ENCODE results near the gene ZNF646. TPM values are rescaled to one million over a fixed set of nuclear protein-coding genes. Genes with fewer than 3 reads are reported as not detected.

The ZNF646 gene
- total RNA-seq, 2 experiments from 2014 or later = 18.6 to 19.9 TPM

- Mint-ChIP-seq H3K27me3 (no peaks in the 10 kb centered on the region), H3K36me3 (peaks cover 10% of the 10 kb centered on the region), H3K4me1 (ENCODE audit: low read depth) (peaks cover 18% of the 10 kb centered on the region), H3K4me3 (peak overlapping the region; percentile 80), H3K27ac (peak overlapping the region; percentile 90), H3K9me3 (no peaks in the 10 kb centered on the region)
- intact Hi-C loops (cut with micrococcal nuclease) = loop anchor here (2.0 to 5.0 kb wide), 2 partner anchors 36 to 74 kb away; partner anchors contain the start of gene STX4
- no peak for DNase-seq
- POLR2A ChIA-PET = interaction anchor here (1.3 to 2.7 kb wide), 3 partner anchors 11 to 73 kb away, joined by 3 to 9 read pairs (median 5); partner anchors contain the start of genes FUS and KAT8
- CTCF ChIA-PET = interaction anchor here (1.0 to 1.9 kb wide), 2 partner anchors 11 to 353 kb away, joined by 3 to 6 read pairs; partner anchors contain the start of gene KAT8
Measured at GRCh38 chr16:31106509-31107464, 32.6 kb downstream of the ZNF646 start.

GRCh38 chr16:31107465-31107867 lies 33.2 kb downstream of the ZNF646 start:
- Mint-ChIP-seq H3K36me3 (peaks cover 12% of the 10 kb centered on the region), H3K4me1 (ENCODE audit: low read depth) (peaks cover 18% of the 10 kb centered on the region), H3K4me3 (peak overlapping the region; percentile 80), H3K27me3 (no peaks in the 10 kb centered on the region), H3K27ac (peak overlapping the region; percentile 90), H3K9me3 (no peaks in the 10 kb centered on the region)
- intact Hi-C loops (cut with micrococcal nuclease) = loop anchor here (2.0 to 5.0 kb wide), 2 partner anchors 35 to 75 kb away; partner anchors contain the start of gene STX4
- ChIA-PET CTCF (interaction anchor here (1.0 to 1.9 kb wide), 3 partner anchors 10 to 353 kb away, joined by 3 to 6 read pairs (median 4); partner anchors contain the start of gene KAT8), POLR2A (interaction anchor here (1.3 to 2.7 kb wide), 3 partner anchors 10 to 72 kb away, joined by 3 to 9 read pairs (median 5); partner anchors contain the start of genes FUS and KAT8)
- peak; percentile 76 for DNase-seq

- intact Hi-C loops (cut with micrococcal nuclease) = loop anchor here (2.0 to 5.0 kb wide), 2 partner anchors 13 to 76 kb away; partner anchors contain the start of genes STX4 and VKORC1
- peak; percentile 84 for DNase-seq
- H3K27me3 Mint-ChIP-seq = no peaks in the 10 kb centered on the region
- H3K4me3 Mint-ChIP-seq = peak within 1 kb of the TSS; percentile 80
- POLR2A ChIA-PET = interaction anchor here (1.3 to 2.7 kb wide), 3 partner anchors 9 to 72 kb away, joined by 3 to 9 read pairs (median 5); partner anchors contain the start of genes FUS and KAT8
- CTCF ChIA-PET = interaction anchor here (1.0 to 1.9 kb wide), 3 partner anchors 9 to 123 kb away, joined by 3 to 6 read pairs (median 4); partner anchors contain the start of genes HSD3B7 and KAT8
- H3K4me1 Mint-ChIP-seq (ENCODE audit: low read depth) = peaks cover 18% of the 10 kb centered on the region
- peak within 1 kb of the TSS; percentile 90 for H3K27ac Mint-ChIP-seq
- peaks cover 12% of the 10 kb centered on the region for H3K36me3 Mint-ChIP-seq
- H3K9me3 Mint-ChIP-seq = no peaks in the 10 kb centered on the region
Measured at GRCh38 chr16:31108035-31108793, 34.0 kb downstream of the ZNF646 start, which contains the start of gene BCKDK. Gene BCKDK (plus strand): TSS chr16:31108386. CDS start chr16:31109224, 838 bp downstream.

- no peak for DNase-seq
- H3K36me3 Mint-ChIP-seq = peaks cover 12% of the 10 kb centered on the region
- H3K27me3 Mint-ChIP-seq = no peaks in the 10 kb centered on the region
- no peak overlapping the region for H3K27ac Mint-ChIP-seq
- intact Hi-C loops (cut with micrococcal nuclease) = loop anchor here (2.0 to 5.0 kb wide), 2 partner anchors 14 to 77 kb away; partner anchors contain the start of genes STX4 and VKORC1
- ChIA-PET POLR2A (interaction anchor here (2.7 kb wide), 1 partner anchor 8 kb away, joined by 9 read pairs; the partner anchor contains the start of gene KAT8), CTCF (interaction anchor here (1.2 kb wide), 1 partner anchor 124 kb away, joined by 3 read pairs; the partner anchor contains the start of gene HSD3B7)
- H3K4me3 Mint-ChIP-seq = peak overlapping the region; percentile 76
- H3K9me3 Mint-ChIP-seq = no peaks in the 10 kb centered on the region
- H3K4me1 Mint-ChIP-seq (ENCODE audit: low read depth) = peaks cover 23% of the 10 kb centered on the region
Measured at GRCh38 chr16:31108794-31109558, 34.8 kb downstream of the ZNF646 start.

- Mint-ChIP-seq H3K4me3 (peak overlapping the region; percentile 70), H3K36me3 (peaks cover 12% of the 10 kb centered on the region), H3K27ac (no peak overlapping the region), H3K4me1 (ENCODE audit: low read depth) (peaks cover 23% of the 10 kb centered on the region), H3K9me3 (no peaks in the 10 kb centered on the region), H3K27me3 (no peaks in the 10 kb centered on the region)
- CTCF ChIA-PET = interaction anchor here (1.2 kb wide), 2 partner anchors 33 to 125 kb away, joined by 3 read pairs; partner anchors contain the start of gene HSD3B7
- DNase-seq = no peak
- intact Hi-C loops (cut with micrococcal nuclease) = loop anchor here (2.0 to 5.0 kb wide), 2 partner anchors 15 to 77 kb away; partner anchors contain the start of genes STX4 and VKORC1
- POLR2A ChIA-PET = no interaction called here
Measured at GRCh38 chr16:31109622-31110021, 35.4 kb downstream of the ZNF646 start.

GRCh38 chr16:31110106-31111034 lies 36.1 kb downstream of the ZNF646 start:
- ChIA-PET CTCF (interaction anchor here (1.2 kb wide), 1 partner anchor 32 kb away, joined by 3 read pairs; no protein-coding TSS in a partner anchor), POLR2A (no interaction called here)
- H3K27me3 Mint-ChIP-seq = no peaks in the 10 kb centered on the region
- peaks cover 23% of the 10 kb centered on the region for H3K4me1 Mint-ChIP-seq (ENCODE audit: low read depth)
- peaks cover 12% of the 10 kb centered on the region for H3K36me3 Mint-ChIP-seq
- no peaks in the 10 kb centered on the region for H3K9me3 Mint-ChIP-seq
- H3K27ac Mint-ChIP-seq = no peak overlapping the region
- H3K4me3 Mint-ChIP-seq = no peak overlapping the region
- no peak for DNase-seq
- intact Hi-C loops (cut with micrococcal nuclease) = no loop called here

GRCh38 chr16:31111881-31112466 lies 37.8 kb downstream of the ZNF646 start:
- DNase-seq = no peak
- H3K27ac Mint-ChIP-seq = no peak overlapping the region
- no peaks in the 10 kb centered on the region for H3K27me3 Mint-ChIP-seq
- CTCF ChIA-PET = interaction anchor here (1.2 kb wide), 1 partner anchor 30 kb away, joined by 5 read pairs; no protein-coding TSS in a partner anchor
- H3K9me3 Mint-ChIP-seq = no peaks in the 10 kb centered on the region
- no peak overlapping the region for H3K4me3 Mint-ChIP-seq
- intact Hi-C loops (cut with micrococcal nuclease) = no loop called here
- POLR2A ChIA-PET = no interaction called here
- H3K36me3 Mint-ChIP-seq = peaks cover 12% of the 10 kb centered on the region
- H3K4me1 Mint-ChIP-seq (ENCODE audit: low read depth) = peaks cover 23% of the 10 kb centered on the region

- ChIA-PET CTCF (interaction anchor here (1.2 kb wide), 1 partner anchor 30 kb away, joined by 5 read pairs; no protein-coding TSS in a partner anchor), POLR2A (no interaction called here)
- Mint-ChIP-seq H3K36me3 (peaks cover 12% of the 10 kb centered on the region), H3K27me3 (no peaks in the 10 kb centered on the region), H3K27ac (no peak overlapping the region), H3K4me1 (ENCODE audit: low read depth) (peaks cover 16% of the 10 kb centered on the region), H3K9me3 (no peaks in the 10 kb centered on the region), H3K4me3 (no peak overlapping the region)
- no peak for DNase-seq
- intact Hi-C loops (cut with micrococcal nuclease) = no loop called here
Measured at GRCh38 chr16:31112711-31113110, 38.5 kb downstream of the ZNF646 start.

- H3K36me3 Mint-ChIP-seq = peaks cover 12% of the 10 kb centered on the region
- intact Hi-C loops (cut with micrococcal nuclease) = no loop called here
- ChIA-PET POLR2A (no interaction called here), CTCF (interaction anchor here (0.9 to 1.2 kb wide), 2 partner anchors 28 to 29 kb away, joined by 4 to 5 read pairs; no protein-coding TSS in a partner anchor)
- H3K27ac Mint-ChIP-seq = peak overlapping the region; percentile 11
- no peaks in the 10 kb centered on the region for H3K27me3 Mint-ChIP-seq
- no peak overlapping the region for H3K4me3 Mint-ChIP-seq
- H3K9me3 Mint-ChIP-seq = no peaks in the 10 kb centered on the region
- no peak for DNase-seq
- H3K4me1 Mint-ChIP-seq (ENCODE audit: low read depth) = peaks cover 18% of the 10 kb centered on the region
Measured at GRCh38 chr16:31113121-31114120, 39.2 kb downstream of the ZNF646 start.

All from activated CD4-positive, alpha-beta memory T cell treated with anti-CD3 and anti-CD28 coated beads for 36 hours (primary cell).